HG03432 (cell line): Measurements from ENCODE around the gene GATA6.

Experiments used
- ATAC-seq: cut with Tn5 transposase; IDR thresholded peaks from one replicate; pipeline ENCODE4 v1.9.1; 2021; ENCODE audit warnings: mild to moderate bottlenecking, moderate library complexity; ENCODE audit not compliant: unreplicated experiment

Gene GATA6

GRCh38 chr18:22166069-22166950 is 3.1 kb upstream of the GATA6 start:
- no peak for ATAC-seq

- ATAC-seq: no peak
These were observed 2.3 kb upstream of the GATA6 start for GRCh38 chr18:22167091-22167470.

GRCh38 chr18:22167471-22168241 is 1.7 kb upstream of the GATA6 start:
- no peak for ATAC-seq

- no peak for ATAC-seq
These were observed 948 bp upstream of the GATA6 start for GRCh38 chr18:22168360-22168921.

- ATAC-seq: peak; percentile 32
These were observed 566 bp downstream of the GATA6 start for GRCh38 chr18:22169889-22170420.

GRCh38 chr18:22170421-22171257 is 1.2 kb downstream of the GATA6 start:
- no peak for ATAC-seq

- no peak for ATAC-seq
These were observed 2.1 kb downstream of the GATA6 start for GRCh38 chr18:22171258-22172119.

- no peak for ATAC-seq
These were observed 2.8 kb downstream of the GATA6 start for GRCh38 chr18:22172120-22172582.

GRCh38 chr18:22172594-22173049 is 3.2 kb downstream of the GATA6 start:
- no peak for ATAC-seq

GRCh38 chr18:22173221-22173927 is 4.0 kb downstream of the GATA6 start:
- no peak for ATAC-seq

GRCh38 chr18:22173928-22174301 is 4.5 kb downstream of the GATA6 start:
- no peak for ATAC-seq

GRCh38 chr18:22174341-22175145 is 5.2 kb downstream of the GATA6 start:
- no peak for ATAC-seq

GRCh38 chr18:22175346-22175745 is 6.0 kb downstream of the GATA6 start:
- no peak for ATAC-seq

GRCh38 chr18:22176420-22177326 is 7.3 kb downstream of the GATA6 start:
- ATAC-seq: no peak

- ATAC-seq: no peak
These were observed 8.0 kb downstream of the GATA6 start for GRCh38 chr18:22177327-22177871.

GRCh38 chr18:22179174-22179573 is 9.8 kb downstream of the GATA6 start:
- no peak for ATAC-seq

GRCh38 chr18:22179631-22180030 is 10.2 kb downstream of the GATA6 start:
- ATAC-seq: no peak
